Measurements from ENCODE around the gene TXNDC12.
"Not testable (repeated sequence)": the region's sequence is repeated elsewhere in the genome, so short reads cannot be mapped to it uniquely, and the experiment has no call there.

Gene TXNDC12

DNA sequence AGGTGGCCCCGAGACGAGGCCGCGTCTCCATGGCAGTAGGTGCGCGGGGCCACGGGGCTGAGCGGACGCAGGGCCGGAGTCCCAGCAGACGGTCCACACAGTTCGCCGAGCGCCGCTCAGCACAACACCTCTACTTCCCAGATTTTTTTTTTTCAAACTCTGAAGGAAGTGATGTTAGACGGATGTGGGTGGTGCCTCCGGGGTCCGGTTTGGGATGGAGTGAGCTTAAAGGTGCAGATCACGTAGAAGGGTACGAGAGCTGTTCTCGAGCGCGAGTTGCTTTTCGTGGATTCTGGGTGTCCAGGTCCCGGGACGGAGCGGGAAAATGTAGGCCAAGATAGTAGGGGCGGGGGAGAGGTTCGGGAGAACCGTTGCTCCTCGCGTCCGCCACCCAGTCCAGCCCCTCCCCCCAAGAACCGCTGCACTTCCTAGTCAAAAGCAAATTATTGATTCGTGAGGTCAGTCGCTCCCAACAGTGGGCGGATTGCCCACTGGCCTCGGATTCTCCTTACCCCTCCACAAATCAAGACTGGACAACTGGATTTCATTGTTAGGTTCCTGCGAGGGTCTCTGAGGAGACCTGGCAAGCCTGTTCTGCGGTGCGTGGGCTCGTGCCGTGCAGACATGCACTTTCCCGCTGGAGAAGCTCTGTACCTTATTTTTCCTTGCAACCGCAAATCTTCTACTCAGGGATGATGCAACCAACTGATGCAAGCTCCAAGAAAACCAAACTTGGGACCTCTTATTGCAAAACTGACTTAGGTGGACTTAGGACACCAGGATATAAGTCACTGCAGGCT is at the start of gene TXNDC12:
TXNDC12 (minus strand) TSS at position 126 of the 800 bp plus-strand sequence; CDS start at position 31, 95 bp downstream.
- DNase-seq (ENCODE audit: low read depth in 2 of 3, low spot score in 1 of 3), result peak; percentile 44 to 64 (median 49)

DNA sequence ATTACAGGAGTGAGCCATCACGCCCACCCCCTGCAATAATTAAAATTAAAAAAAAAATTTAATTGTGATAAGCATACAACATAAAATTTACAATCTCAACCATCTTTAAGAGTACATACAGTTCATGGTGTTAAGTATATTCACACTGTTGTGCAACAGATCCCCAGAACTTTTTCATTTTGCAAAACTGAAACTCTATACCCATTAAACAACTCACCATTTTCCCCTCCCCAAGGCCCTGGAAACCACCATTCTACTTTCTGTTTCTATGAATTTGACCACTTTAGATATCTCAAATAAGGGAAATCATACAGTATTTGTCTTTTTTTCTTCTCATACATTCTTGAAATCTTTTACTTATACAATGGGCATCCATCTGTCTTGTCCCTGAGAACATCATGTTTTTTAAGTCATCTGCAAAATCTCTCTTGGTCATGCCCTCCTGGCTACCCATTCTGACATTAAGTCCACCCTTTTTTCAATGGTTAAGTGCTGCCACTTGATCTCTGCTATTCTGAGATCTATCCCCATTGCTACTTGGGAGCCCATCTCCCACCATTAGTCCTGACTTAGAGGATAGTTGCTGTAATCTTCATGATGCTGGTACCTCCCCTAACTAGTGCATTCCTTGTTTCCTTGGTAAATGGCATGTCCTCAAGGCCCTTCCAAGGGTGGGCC is 47.5 kb upstream of the TXNDC12 start:
- no peak for DNase-seq (ENCODE audit: low read depth in 2 of 3, low spot score in 1 of 3)

DNA sequence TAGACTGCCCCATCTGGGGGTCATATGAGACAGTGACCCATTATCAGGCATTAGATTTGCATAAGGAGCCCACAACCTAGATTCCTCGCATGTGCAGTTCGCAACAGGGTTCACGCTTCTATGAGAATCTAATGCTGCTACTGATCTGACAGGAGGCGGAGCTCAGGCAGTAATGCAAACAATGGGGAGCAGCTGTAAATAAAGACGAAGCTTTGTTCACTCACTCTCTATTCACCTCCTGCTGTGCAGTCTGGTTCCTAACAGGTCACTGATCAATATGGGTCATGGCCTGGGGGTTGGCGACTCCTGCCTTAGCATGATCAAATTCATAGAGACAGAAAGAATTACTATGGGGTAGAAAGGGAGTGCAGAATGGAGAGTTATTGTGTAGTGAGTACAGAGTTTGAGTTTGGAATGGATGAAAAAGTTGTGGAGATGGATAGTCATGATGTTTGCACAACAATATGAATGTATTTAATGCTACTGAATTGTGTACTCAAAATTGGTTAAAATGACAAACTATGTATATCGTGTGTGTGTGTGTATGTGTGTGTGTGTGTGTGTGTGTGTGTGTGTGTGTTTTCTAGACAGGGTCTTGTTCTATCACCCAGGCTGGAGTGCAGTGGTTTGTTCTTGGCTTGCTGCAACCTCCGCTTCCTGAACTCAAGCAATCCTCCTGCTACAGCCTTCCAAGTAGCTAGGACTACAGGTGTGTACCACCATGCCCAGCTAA is 43.3 kb upstream of the TXNDC12 start:
- no peak for DNase-seq (ENCODE audit: low read depth in 2 of 3, low spot score in 1 of 3)

DNA sequence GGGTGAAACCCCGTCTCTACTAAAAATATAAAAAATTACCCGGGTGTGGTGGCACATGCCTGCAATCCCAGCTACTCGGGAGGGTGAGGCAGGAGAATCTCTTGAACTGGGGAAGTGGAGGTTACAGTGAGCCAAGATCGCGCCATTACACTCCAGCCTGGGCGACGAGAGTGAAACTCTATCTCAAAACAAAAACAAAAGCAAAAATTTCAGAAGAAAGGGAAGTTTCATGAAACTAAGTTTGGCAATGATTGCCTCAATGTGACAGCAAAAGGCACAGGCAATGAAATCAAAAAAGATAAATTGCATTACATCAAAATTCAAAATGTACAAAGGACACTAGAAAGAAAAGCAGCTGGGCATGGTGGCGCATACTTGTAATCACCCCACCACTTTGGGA is 41.2 kb upstream of the TXNDC12 start:
- DNase-seq (ENCODE audit: low read depth in 2 of 3, low spot score in 1 of 3), result no peak

DNA sequence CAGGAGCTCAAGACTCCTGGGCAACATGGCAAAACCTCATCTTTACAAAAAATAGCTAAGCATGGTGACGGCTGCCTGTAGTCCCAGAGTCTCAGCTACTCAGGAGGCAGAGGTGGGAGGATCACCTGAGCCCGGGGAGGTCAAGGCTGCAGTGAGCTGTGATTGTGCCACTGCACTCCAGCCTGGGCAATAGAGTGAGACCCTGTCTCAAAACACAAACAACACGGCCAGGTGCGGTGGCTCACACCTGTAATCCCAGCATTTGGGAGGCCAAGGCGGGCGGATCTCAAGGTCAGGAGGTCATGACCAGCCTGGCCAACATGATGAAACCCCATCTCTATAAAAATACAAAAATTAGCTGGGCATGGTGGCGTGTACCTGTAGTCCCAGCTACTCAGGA is 39.3 kb upstream of the TXNDC12 start:
- DNase-seq (ENCODE audit: low read depth in 2 of 3, low spot score in 1 of 3), result not testable (repeated sequence)

DNA sequence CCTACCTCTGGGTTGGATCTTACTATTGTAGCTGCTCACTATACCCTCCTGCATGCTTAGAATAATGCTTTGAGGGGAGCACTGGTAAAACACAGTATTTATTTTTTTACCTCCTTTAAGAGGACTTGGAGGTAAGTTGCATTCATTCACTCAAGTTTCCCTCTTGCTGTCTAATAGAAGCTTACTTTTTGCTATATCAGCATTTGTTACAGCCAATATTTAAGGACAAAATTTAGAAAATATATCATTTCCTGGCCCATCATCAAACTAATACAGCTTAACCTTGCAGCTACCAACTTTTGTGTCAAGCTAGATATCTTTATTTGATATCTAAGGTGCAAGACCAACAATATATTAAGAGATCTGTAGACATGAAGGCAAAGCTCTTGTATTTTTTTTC is 32.9 kb upstream of the TXNDC12 start:
- not testable (repeated sequence) for DNase-seq (ENCODE audit: low read depth in 2 of 3, low spot score in 1 of 3)

DNA sequence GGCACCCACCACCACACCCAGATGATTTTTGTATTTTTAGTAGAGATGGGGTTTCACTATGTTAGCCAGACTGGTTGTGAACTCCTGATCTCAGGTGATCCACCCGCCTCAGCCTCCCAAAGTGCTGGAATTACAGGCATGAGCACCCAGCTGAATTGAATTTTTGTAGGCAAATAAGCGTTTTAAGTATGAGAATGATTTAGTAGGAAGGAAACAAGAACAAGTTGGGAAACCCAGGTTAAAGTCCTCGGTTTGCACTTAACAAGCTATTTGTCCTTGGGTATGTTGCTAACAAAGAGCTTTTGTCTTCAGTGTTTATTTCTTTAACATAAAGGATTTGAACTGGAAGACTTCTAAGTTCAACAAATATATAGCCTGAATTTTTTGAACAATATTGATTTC is 25.0 kb upstream of the TXNDC12 start:
- DNase-seq (ENCODE audit: low read depth in 2 of 3, low spot score in 1 of 3), result no peak

DNA sequence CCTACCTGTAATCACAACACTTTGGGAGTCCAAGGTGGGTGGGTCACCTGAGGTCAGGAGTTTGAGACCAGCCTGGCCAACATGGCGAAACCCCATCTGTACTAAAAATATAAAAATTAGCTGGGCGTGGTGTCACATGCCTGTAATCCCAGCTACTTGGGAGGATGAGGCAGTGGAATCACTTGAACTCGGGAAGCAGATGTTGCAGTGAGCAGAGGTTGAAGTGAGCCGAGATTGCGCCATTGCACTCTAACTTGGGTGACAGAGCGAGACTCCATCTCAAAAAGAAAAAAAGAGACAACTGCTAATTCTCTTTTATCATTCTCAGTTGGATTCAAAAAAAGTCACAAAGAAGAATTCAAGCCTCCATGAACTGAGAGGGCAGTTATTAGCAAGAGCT is 22.3 kb upstream of the TXNDC12 start:
- not testable (repeated sequence) for DNase-seq (ENCODE audit: low read depth in 2 of 3, low spot score in 1 of 3)

DNA sequence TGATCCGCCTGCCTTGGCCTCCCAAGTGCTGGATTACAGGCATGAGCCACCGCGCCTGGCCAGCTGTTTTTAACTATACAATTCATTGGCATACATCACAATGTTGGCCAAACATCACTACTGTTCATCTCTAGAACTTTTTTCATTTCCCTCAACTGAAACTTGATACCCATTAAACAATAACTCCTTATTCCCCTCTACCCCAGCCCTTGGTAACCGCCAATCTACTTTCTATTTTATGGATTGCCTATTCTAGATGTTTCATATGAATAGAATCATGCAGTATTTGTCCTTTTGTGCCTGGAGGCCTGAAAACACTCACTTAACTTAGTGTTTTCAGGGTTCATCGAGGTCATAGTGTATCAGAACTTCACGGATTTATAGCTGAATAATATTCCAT is 17.3 kb upstream of the TXNDC12 start:
- no peak for DNase-seq (ENCODE audit: low read depth in 2 of 3, low spot score in 1 of 3)

DNA sequence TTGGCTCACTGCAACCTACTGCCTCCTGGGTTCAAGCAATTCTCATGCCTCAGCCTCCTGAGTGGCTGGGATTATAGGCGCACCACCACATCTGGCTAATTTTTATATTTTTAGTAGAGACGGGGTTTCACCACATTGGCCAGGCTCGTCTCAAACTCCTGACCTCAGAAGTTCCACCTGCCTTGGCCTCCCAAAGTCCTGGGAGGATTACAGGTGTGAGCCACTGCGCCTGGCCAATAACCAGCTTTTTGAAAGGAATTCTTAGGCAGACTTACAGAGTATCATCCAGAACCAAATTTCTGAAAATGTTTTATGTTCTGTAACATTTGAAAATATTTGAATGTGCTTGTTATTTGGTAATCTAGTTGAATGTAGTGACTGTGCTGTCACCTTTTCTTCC is 15.7 kb upstream of the TXNDC12 start:
- DNase-seq (ENCODE audit: low read depth in 2 of 3, low spot score in 1 of 3), result no peak

DNA sequence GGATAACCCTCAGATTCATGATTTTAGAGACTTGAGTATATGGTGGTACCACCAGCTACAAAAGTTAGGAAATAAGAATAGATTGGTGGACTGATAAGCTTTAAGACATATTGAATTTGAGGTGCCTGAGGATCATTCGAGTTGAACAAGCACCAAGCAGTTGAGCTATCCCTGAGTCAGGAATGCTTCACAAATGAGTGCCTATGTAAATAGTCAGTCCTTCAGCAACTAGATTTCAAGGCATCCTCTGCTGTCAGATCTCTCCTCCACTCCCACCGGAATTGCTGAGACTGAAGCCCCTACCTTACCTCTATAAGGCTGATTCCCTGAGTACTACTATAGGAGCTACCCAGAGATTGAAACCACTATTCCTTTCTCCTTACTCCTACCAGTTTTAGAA is 8.2 kb upstream of the TXNDC12 start:
- no peak for DNase-seq (ENCODE audit: low read depth in 2 of 3, low spot score in 1 of 3)

DNA sequence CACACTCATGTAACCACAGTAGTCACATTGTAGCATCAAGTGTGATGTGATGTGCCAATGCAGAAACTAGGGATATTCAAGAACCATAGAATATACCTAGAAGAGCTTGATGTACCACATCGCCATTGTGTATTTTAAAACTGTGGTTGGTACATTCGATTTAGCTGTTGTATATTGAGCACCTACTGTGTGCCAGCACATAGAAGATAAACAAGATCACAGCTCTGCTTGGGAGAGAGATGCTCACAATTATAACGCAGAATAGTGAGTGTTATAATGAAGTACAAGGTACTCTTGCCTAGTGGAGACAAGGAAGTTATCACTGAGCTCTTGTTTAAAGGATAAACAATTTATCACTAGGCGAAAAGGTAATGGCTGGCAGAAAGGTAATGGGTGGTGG is 5.8 kb upstream of the TXNDC12 start:
- no peak for DNase-seq (ENCODE audit: low read depth in 2 of 3, low spot score in 1 of 3)

DNA sequence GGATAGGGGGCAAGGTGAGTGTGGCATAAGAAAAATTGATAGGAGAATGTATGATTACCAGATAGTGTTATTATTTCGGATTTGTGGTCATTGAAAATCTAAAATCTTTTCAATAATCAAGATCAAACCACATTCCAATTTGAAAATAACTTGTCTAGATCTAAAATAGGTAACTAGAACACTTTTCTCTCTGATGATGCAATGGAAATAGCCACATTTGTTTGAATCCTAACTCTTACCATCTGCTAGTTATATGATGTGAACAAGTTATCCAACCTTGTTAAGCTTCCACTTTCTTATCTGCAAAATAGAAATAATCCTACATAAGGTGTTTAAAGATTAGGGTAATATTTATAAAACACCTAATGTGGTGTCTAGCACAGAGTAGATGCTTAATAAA is 4.9 kb upstream of the TXNDC12 start:
- no peak for DNase-seq (ENCODE audit: low read depth in 2 of 3, low spot score in 1 of 3)

DNA sequence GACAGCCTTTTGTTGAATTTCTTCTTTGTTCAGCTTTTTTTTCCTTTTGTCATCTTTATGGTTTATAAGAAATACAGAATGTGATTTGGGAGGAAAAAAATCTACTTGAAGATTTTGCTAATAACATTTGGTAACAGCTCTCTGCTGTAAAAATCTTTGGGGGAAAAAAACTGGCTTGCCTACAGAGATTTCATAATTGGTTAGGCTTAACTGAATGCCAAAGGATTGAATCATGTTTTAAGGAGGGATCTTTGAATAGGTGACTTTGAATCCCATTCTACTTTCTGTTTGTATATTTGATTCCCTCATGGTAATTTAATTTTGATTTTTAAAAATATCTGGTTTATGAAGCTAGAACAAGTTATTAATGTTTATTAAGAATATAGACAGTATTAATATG is 4.3 kb upstream of the TXNDC12 start:
- DNase-seq (ENCODE audit: low read depth in 2 of 3, low spot score in 1 of 3), result no peak

DNA sequence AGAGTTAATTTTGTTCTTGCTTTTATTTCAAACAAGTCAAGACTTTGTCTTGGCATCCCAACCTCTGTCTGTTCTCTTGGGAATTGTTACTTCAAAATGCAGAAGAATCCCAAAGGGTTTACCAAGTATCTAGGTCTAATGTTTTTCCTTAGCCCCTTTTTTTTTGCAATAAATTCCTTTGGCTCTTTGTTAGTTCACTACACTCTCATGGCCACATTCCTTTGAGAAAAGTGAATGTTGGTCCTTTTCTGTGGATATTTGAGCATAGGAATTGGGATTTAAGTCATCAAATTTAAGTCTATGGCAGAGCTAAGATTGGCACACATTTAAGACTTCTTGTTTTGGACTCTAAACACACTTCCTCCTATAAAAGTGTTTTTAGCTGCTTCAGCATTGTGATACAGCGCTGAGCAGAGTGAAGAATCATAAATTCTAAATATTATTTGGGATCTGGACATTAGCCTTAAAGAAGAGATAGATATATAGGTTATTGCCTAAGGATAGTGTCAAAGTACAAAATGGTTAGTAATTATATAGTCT is 3.0 kb upstream of the TXNDC12 start:
- DNase-seq (ENCODE audit: low read depth in 2 of 3, low spot score in 1 of 3), result no peak

DNA sequence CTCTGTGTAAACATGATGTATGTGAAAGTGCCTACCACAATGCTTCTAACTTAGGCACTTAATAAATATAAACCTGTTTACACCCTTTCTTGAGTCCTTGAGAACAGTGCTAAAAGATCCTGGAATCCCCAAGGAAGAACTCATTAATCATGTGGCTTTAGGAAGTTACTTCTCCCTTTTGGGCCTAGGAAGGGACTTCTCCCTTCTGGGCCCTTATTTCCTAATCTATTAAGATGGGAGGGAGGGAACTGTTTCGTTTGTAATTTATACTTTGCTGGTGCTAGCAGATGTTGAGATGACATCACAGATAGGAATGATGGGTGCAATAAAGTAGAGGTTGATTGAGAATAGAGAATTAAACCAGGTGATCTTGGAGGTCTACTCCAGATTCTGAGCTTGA is 2.3 kb upstream of the TXNDC12 start:
- DNase-seq (ENCODE audit: low read depth in 2 of 3, low spot score in 1 of 3), result no peak

DNA sequence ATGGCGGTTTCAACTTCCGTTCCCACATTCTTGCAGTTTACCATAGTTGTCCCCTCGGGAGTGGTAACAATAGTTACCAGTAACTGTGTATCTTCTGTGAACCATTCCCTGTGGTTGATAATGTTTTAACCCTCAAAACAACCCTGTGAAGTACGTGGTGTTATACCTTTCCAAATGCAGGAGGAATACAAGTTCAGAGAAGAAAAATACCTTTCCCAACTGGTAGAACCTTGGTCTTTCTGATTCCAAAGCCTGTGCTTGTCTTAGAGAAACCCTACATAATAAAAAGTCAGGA is 1.9 kb upstream of the TXNDC12 start:
- DNase-seq (ENCODE audit: low read depth in 2 of 3, low spot score in 1 of 3), result no peak

DNA sequence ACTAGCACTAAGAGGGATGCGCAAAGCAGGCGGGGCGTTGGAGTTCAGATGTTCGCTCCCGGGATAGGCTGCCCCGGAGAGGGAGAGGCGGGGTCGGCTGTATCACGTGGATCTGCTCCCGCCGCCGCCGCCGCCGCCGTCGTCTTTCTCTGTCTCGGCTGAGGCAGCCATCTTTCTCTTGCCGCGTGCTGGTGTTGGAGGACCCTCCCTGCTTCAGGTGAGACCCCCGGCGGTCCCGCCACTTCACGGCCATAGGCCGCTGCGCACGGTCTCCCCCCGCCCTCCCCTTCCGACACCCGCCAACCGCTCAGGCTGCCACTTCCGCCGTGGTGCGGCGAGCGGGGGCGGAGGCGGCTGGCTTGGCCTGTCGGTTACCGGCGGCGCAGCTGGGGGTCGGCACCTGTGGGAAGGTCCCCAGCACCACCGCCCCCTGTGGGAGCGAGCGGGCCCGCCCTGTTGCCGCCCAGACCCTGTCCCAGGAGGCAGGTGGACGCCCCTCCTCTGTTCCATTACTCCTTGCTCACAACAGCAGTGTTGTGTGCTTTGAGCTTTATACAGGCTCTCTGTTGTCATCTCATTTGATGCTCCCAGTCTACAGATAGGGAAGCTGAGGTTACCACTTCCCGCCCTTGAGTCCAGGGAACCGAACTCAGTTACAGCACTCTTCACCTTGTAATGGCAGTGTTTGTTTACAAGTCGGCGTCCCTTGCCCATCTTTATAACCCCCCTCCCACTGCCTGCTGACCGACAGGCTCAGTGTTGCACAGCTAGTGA is 1.4 kb upstream of the TXNDC12 start, which contains the start of gene BTF3L4:
BTF3L4 (plus strand) TSS at position 133 of the 774 bp plus-strand sequence. CDS start 3,553 bp downstream, outside the sequence.
- DNase-seq (ENCODE audit: low read depth in 2 of 3, low spot score in 1 of 3), result peak; percentile 85 to 92 (median 91)

DNA sequence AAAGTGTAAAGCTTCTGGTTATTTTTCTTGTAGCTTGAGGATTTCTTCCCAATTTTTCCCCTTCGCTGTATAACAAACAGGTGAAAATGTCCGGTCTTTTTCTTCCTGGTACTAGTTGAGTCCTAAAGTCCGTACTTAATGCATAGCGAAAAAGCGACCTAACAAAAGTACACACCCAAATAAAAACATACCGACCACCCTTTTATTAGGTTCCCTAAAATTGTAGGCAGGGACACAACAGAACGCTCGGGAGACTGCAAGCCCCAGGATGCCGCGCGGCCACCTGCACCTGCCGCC is 823 bp upstream of the TXNDC12 start:
- DNase-seq (ENCODE audit: low read depth in 2 of 3, low spot score in 1 of 3), result no peak

DNA sequence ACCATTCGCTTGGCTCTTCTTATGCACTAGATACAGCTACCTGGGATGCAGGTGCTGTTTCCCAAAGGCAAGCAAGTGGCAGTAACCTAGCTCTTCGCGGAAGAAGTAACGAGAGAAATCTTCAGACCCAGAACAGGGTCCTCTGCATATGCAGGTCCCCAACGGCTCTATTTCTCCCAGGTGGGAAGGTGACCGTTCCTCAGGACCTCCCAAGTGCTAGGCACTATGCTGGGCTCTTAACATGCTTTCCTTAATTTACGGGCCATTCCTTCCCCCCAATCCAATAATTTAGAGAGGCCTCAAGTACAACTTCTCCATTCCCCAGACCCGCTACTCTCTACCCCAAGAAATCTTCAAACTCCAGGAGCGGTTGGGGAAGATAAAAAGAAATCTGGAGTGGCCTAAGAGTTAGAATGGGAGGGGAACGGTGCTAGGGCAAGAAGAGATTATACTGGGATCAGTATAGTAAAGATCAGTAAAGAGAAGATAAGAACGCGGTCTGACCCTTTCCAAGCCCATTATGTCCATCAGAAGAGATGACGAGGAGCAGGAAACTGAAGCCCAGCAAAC is 410 bp downstream of the TXNDC12 start:
- DNase-seq (ENCODE audit: low read depth in 2 of 3, low spot score in 1 of 3), result no peak

DNA sequence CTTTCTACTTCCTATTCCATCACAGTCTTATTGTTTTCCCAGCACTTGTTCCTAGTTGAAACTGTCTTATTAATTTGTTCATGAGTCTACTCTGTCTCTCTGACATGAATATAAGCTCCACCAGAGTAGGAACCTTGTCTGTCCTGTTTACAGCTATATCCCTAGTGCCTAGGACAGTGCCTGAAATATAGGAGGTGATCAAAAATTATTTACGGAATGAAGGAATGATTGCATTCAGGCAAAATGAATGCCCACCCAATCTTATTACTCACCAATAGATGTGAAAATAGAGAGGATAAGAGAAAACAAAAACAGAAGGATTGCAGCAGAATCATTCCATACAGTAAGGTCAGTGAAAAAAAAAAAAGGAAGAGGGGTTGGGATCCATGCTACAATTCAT is 1.1 kb downstream of the TXNDC12 start:
- DNase-seq (ENCODE audit: low read depth in 2 of 3, low spot score in 1 of 3), result no peak
